PC-3 (cell line): ENCODE measurements around the gene CASK.
A peak's percentile ranks its signal among the peaks of the same experiment; 100 is the strongest.

Experiments
- EZH2 ChIP-seq: fragments of 300-600 bp; sonication (generic); IDR thresholded peaks from one replicate; pipeline ENCODE4 v1.6.1; 2017; ENCODE audit warnings: antibody characterized with exemption, mild to moderate bottlenecking, low read length; ENCODE audit not compliant: unreplicated experiment
- TF ChIP-seq, protein P1 (sequence below): fragments of 300-600 bp; sonication (generic); conservative IDR thresholded peaks from 2 replicates; pipeline ENCODE4 v1.5.1; 2017; ENCODE audit warnings: antibody characterized with exemption, low read depth, mild to moderate bottlenecking, low read length

DNA sequence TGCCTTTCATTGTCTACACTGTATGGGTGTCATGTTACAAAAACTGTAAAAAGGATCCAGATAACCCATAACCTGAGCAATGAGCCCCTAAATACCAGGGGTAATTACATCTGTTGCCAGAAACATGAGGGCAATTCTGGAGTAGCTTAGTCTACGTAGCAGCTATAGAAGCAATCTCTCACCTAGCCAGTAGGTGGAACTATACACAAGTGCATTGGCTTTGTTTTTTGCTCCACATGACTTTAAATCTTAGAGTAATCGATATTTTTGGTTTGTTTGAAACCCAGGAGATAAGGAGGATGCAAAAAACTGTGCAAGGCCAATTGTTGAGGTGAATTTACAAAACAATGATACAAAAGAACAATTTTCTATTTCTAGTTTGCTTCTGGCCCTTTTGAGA lies 141.9 kb downstream of the CASK start:
- TF ChIP-seq, protein P1, sequence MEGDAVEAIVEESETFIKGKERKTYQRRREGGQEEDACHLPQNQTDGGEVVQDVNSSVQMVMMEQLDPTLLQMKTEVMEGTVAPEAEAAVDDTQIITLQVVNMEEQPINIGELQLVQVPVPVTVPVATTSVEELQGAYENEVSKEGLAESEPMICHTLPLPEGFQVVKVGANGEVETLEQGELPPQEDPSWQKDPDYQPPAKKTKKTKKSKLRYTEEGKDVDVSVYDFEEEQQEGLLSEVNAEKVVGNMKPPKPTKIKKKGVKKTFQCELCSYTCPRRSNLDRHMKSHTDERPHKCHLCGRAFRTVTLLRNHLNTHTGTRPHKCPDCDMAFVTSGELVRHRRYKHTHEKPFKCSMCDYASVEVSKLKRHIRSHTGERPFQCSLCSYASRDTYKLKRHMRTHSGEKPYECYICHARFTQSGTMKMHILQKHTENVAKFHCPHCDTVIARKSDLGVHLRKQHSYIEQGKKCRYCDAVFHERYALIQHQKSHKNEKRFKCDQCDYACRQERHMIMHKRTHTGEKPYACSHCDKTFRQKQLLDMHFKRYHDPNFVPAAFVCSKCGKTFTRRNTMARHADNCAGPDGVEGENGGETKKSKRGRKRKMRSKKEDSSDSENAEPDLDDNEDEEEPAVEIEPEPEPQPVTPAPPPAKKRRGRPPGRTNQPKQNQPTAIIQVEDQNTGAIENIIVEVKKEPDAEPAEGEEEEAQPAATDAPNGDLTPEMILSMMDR, result peak; percentile 87
- no peak for TF ChIP-seq EZH2
